Measurements from ENCODE around the gene SCYGR2. TPM values are rescaled to one million over a fixed set of nuclear protein-coding genes. Genes with fewer than 3 reads are reported as not detected.

SCYGR2 gene
- total and polyA plus RNA-seq, 2 of the 8 experiments (the other 6 are each of a cell fraction or from before 2014, with no cell fraction given), result not detected

GRCh38 chr2:227565080-227565479 is 33.6 kb upstream of the SCYGR2 start:
- H2AFZ ChIP-seq (ENCODE audit: low read length), result no peak overlapping the region
- H4K8ac ChIP-seq (ENCODE audit: extremely low read depth, insufficient read depth, low read length), result no peak overlapping the region
- H3K9ac ChIP-seq (replicated peaks in 1 of 4; ENCODE audit: extremely low read depth in 1 of 4, low read depth in 3 of 4, low read length in 3 of 4), result no peak overlapping the region
- H3K18ac ChIP-seq (ENCODE audit: extremely low read depth, low read length), result no peak overlapping the region
- ChIA-PET POLR2A (ENCODE audit: partially characterized antibody) (interaction anchor here (0.8 to 2.2 kb wide), 3 partner anchors 9 to 39 kb away, joined by 4 to 8 read pairs (median 6); no protein-coding TSS in a partner anchor), CTCF (ENCODE audit: partially characterized antibody) (interaction anchor here (0.6 to 2.3 kb wide), 3 partner anchors 12 to 201 kb away, joined by 3 to 6 read pairs (median 3); no protein-coding TSS in a partner anchor)
- no peak overlapping the region for H2BK20ac ChIP-seq (ENCODE audit: low read length)
- H3K4me2 ChIP-seq (ENCODE audit: insufficient read depth in 1 of 2, low read depth in 2 of 2, low read length in 2 of 2), result no peak overlapping the region
- H4K20me1 ChIP-seq (replicated peaks in 1 of 2; ENCODE audit: control insufficient read depth in 1 of 2, insufficient read depth in 2 of 2, low read length in 2 of 2), result no peaks in the 10 kb centered on the region
- no peak for FAIRE-seq
- H2AK5ac ChIP-seq (ENCODE audit: low read depth, low read length), result no peak overlapping the region
- H3K36me3 ChIP-seq (ENCODE audit: control insufficient read depth in 2 of 4, insufficient read depth in 4 of 4, low read length in 3 of 4), result no peaks in the 10 kb centered on the region
- no peak for DNase-seq (ENCODE audit: low read depth in 1 of 2, low spot score in 2 of 2)
- H2BK120ac ChIP-seq (replicated peaks; ENCODE audit: low read depth, low read length), result no peak overlapping the region
- H3K4me3 ChIP-seq (ENCODE audit: extremely low read depth in 1 of 4, insufficient read depth in 2 of 4, low read depth in 3 of 4, low read length in 4 of 4), result no peak overlapping the region
- no peaks in the 10 kb centered on the region for H3K79me1 ChIP-seq (ENCODE audit: low read depth, low read length)
- no peak overlapping the region for H2BK15ac ChIP-seq (ENCODE audit: low read length)
- no peak overlapping the region for H4K91ac ChIP-seq (replicated peaks; ENCODE audit: insufficient read length, low read length)
- H3K27me3 ChIP-seq (replicated peaks in 1 of 4; ENCODE audit: control insufficient read depth in 3 of 4, extremely low read depth in 1 of 4, insufficient read depth in 3 of 4, low read length in 3 of 4), result no peaks in the 10 kb centered on the region
- H4K5ac ChIP-seq (ENCODE audit: insufficient read length, low read depth, low read length), result no peak overlapping the region
- H3K23ac ChIP-seq (ENCODE audit: insufficient read length), result no peak overlapping the region
- H3K4me1 ChIP-seq (replicated peaks in 1 of 4; ENCODE audit: control insufficient read depth in 3 of 4, insufficient read depth in 4 of 4, low read length in 3 of 4), result no peaks in the 10 kb centered on the region
- H3K4ac ChIP-seq (replicated peaks; ENCODE audit: insufficient read length, low read depth, low read length), result no peak overlapping the region
- H3K23me2 ChIP-seq (ENCODE audit: low read depth, low read length), result no peaks in the 10 kb centered on the region
- no peak overlapping the region for H3K27ac ChIP-seq (ENCODE audit: low read depth, low read length)
- no peak overlapping the region for H3K14ac ChIP-seq (ENCODE audit: insufficient read length)
- H3K56ac ChIP-seq (replicated peaks; ENCODE audit: insufficient read length, low read depth, low read length), result no peak overlapping the region
- WGBS, 2 experiments (ENCODE audit: extremely low coverage in 1 of 2, insufficient coverage in 1 of 2, insufficient read length in 1 of 2, insufficient replicate concordance in 2 of 2, low coverage in 1 of 2, low lambda C conversion rate in 2 of 2, missing lambda C conversion rate in 1 of 2), result 71% methylated on average over 1 of the region's 1 CpG; no CpG with 5 or more reads in 1 of the 2 experiments
- H2BK12ac ChIP-seq (ENCODE audit: low read depth, low read length), result no peak overlapping the region
- TF ChIP-seq POLR2A (IDR thresholded peaks at IDR 0.05; ENCODE audit: control extremely low read depth in 1 of 2, low read depth in 2 of 2, low read length in 2 of 2), result no peak
- 0 out of 2 replicates have a peak, but pooled peaks have one; percentile 6 for TF ChIP-seq NRF1 (IDR thresholded peaks at IDR 0.05; ENCODE audit: low read depth, low read length)
- no peak for TF ChIP-seq HDAC2 (IDR thresholded peaks at IDR 0.05; ENCODE audit: borderline replicate concordance in 1 of 2, low read depth in 2 of 2, low read length in 2 of 2)
- no peak overlapping the region for H2BK5ac ChIP-seq (ENCODE audit: low read depth, low read length)
- no peaks in the 10 kb centered on the region for H3K9me3 ChIP-seq (ENCODE audit: insufficient read depth in 2 of 2, low read depth in 1 of 2, low read length in 1 of 2)
- no peaks in the 10 kb centered on the region for H3K79me2 ChIP-seq (ENCODE audit: control insufficient read depth in 1 of 2, insufficient read depth in 2 of 2, low read length in 2 of 2)
